Gastrocnemius medialis (tissue), 4 donors: ENCODE measurements around the gene ZBTB20.

Source experiments
- CTCF ChIP-seq, 5 experiments: fragments of 450-650 bp in 3 of 5; fragments of 200-600 bp in 2 of 5; sonication (generic) in 2 of 5; IDR thresholded peaks in 4 of 5; conservative IDR thresholded peaks in 1 of 5; 1 replicate in 4 of 5; 2 replicates in 1 of 5; pipeline ENCODE4 v1.5.1; 2016 to 2019; ENCODE audit warnings: antibody characterized with exemption in 5 of 5, mild to moderate bottlenecking in 3 of 5, moderate library complexity in 3 of 5
- POLR2A ChIP-seq, 2 donors: fragments of 450-650 bp; IDR thresholded peaks; one replicate each; pipeline ENCODE4 v1.6.1; 2017; ENCODE audit warnings: antibody characterized with exemption in 2 of 2, mild to moderate bottlenecking in 2 of 2, moderate library complexity in 2 of 2

DNA sequence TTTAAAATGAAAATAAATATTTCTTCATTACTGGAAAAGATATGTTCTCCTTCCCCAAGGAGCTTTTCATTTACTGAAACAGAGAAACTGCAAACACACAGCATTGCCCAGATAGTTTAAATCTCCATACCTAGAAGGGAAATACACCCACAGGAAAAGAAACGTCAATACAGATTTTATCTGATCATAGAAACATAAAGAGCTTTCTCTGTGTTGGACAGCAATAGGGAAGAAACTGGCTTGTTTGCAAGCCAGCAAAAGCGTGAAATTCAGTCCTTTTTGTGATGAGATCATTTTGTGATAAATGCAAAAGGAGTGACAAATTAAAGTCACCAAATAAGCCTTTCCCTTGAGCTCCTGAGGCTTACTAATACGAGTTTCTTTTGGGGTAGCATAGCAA lies 455.2 kb downstream of the ZBTB20 start:
- TF ChIP-seq CTCF (IDR thresholded peaks at IDR 0.05 in 4 of 5, conservative IDR thresholded peaks at IDR 0.05 in 1 of 5) (no peak), POLR2A (IDR thresholded peaks at IDR 0.05) (no peak)
